NB4 (cell line): Measurements from ENCODE around the gene FAM111A.

Experiments
- MAX ChIP-seq: IDR thresholded peaks from 2 replicates; pipeline ENCODE4 v1.6.1; 2011; ENCODE audit warnings: low read depth, low read length
- MYC ChIP-seq: IDR thresholded peaks from 2 replicates; pipeline ENCODE4 v1.6.1; 2011; ENCODE audit warnings: low read depth, low read length
- POLR2A ChIP-seq: IDR thresholded peaks from 2 replicates; pipeline ENCODE4 v1.6.1; 2011; ENCODE audit warnings: mild to moderate bottlenecking; ENCODE audit not compliant: insufficient read length; ENCODE audit errors: extremely low read depth
- TF ChIP-seq, protein P1 (sequence below): IDR thresholded peaks from one replicate; pipeline ENCODE4 v1.5.1; 2012; ENCODE audit warnings: low read depth, low read length

DNA sequence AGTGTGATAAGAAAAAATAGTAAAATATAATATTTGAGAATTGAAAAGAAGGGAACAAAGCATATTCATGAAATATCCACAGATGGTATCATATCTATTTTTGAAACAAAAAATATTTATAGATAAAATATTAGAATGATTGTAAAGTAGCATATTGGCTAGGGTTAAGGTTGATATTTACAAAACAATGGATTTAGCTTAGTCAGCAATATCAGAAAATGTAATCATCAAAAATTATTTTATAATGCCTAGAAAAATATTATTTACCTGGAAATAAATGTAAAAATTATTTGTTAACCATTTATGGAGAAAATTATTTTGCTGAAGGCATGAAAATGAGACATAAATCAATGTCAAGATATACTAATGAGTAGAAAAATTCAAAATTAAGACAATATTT lies 22.8 kb upstream of the FAM111A start:
- TF ChIP-seq MAX (no peak), POLR2A (no peak), MYC (no peak)
- TF ChIP-seq, protein P1, sequence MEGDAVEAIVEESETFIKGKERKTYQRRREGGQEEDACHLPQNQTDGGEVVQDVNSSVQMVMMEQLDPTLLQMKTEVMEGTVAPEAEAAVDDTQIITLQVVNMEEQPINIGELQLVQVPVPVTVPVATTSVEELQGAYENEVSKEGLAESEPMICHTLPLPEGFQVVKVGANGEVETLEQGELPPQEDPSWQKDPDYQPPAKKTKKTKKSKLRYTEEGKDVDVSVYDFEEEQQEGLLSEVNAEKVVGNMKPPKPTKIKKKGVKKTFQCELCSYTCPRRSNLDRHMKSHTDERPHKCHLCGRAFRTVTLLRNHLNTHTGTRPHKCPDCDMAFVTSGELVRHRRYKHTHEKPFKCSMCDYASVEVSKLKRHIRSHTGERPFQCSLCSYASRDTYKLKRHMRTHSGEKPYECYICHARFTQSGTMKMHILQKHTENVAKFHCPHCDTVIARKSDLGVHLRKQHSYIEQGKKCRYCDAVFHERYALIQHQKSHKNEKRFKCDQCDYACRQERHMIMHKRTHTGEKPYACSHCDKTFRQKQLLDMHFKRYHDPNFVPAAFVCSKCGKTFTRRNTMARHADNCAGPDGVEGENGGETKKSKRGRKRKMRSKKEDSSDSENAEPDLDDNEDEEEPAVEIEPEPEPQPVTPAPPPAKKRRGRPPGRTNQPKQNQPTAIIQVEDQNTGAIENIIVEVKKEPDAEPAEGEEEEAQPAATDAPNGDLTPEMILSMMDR: no peak
